GF-D8 (cell line): Measurements from ENCODE around the gene DESI2.
"Not testable (repeated sequence)": the region's sequence is repeated elsewhere in the genome, so short reads cannot be mapped to it uniquely, and the experiment has no call there.

Experiments
- DNase-seq: peaks from one replicate; lab custom pipeline; 2025; lab: John Stamatoyannopoulos, UW

DESI2 gene

GRCh38 chr1:244705261-244706234 is 52.6 kb downstream of the DESI2 start:
- DNase-seq, result no peak

- no peak for DNase-seq
These were observed 56.1 kb downstream of the DESI2 start for GRCh38 chr1:244709076-244709475.

GRCh38 chr1:244709476-244710368 is 56.8 kb downstream of the DESI2 start:
- DNase-seq, result no peak

- no peak for DNase-seq
These were observed 57.6 kb downstream of the DESI2 start for GRCh38 chr1:244710474-244711062.

- no peak for DNase-seq
These were observed 59.7 kb downstream of the DESI2 start for GRCh38 chr1:244712669-244713068.

GRCh38 chr1:244713332-244713731 is 60.4 kb downstream of the DESI2 start:
- no peak for DNase-seq

GRCh38 chr1:244727871-244728474 is 75.0 kb downstream of the DESI2 start:
- DNase-seq, result no peak

GRCh38 chr1:244730153-244730933 is 77.4 kb downstream of the DESI2 start:
- no peak for DNase-seq

GRCh38 chr1:244730934-244731434 is 78.1 kb downstream of the DESI2 start:
- DNase-seq, result no peak

GRCh38 chr1:244731651-244732050 is 78.7 kb downstream of the DESI2 start:
- no peak for DNase-seq

GRCh38 chr1:244732851-244733450 is 80.0 kb downstream of the DESI2 start:
- DNase-seq, result no peak

- no peak for DNase-seq
These were observed 82.5 kb downstream of the DESI2 start for GRCh38 chr1:244735404-244735803.

GRCh38 chr1:244735876-244736561 is 83.1 kb downstream of the DESI2 start:
- DNase-seq, result no peak

- not testable (repeated sequence) for DNase-seq
These were observed 86.2 kb downstream of the DESI2 start for GRCh38 chr1:244739140-244739539.

GRCh38 chr1:244740027-244740617 is 87.2 kb downstream of the DESI2 start:
- not testable (repeated sequence) for DNase-seq

- no peak for DNase-seq
These were observed 88.8 kb downstream of the DESI2 start for GRCh38 chr1:244741692-244742091.

- no peak for DNase-seq
These were observed 96.5 kb downstream of the DESI2 start for GRCh38 chr1:244749230-244750016.

GRCh38 chr1:244751271-244751895 is 98.5 kb downstream of the DESI2 start:
- no peak for DNase-seq
